Neuronal stem cell (in vitro differentiated cells): ENCODE measurements around the gene NCAPD2.
A peak's percentile ranks its signal among the peaks of the same experiment; 100 is the strongest.

Experiments
- DNase-seq: peaks from one replicate; pipeline ENCODE4 v3.0.0-alpha.2; 2013; ENCODE audit warnings: low spot score
- H2AFZ ChIP-seq: one replicate; pipeline ENCODE4 v1.6.1; 2013; ENCODE audit warnings: mild to moderate bottlenecking, low read length, inconsistent platforms
- H2AK5ac ChIP-seq: 2 replicates; pipeline ENCODE4 v1.6.1; 2013; ENCODE audit warnings: low read depth, mild to moderate bottlenecking, inconsistent platforms, low read length, moderate library complexity, mixed read lengths
- H2BK120ac ChIP-seq: 2 replicates; pipeline ENCODE4 v1.6.1; 2013; ENCODE audit warnings: low read depth, mild to moderate bottlenecking, inconsistent platforms, low read length, moderate library complexity, mixed read lengths
- H2BK12ac ChIP-seq: one replicate; pipeline ENCODE4 v1.6.1; 2013; ENCODE audit warnings: low read length, inconsistent platforms
- H2BK15ac ChIP-seq: 2 replicates; pipeline ENCODE4 v1.6.1; 2013; ENCODE audit warnings: mild to moderate bottlenecking, low read length, inconsistent platforms, mixed read lengths
- H2BK5ac ChIP-seq: one replicate; pipeline ENCODE4 v1.6.1; 2013; ENCODE audit warnings: inconsistent platforms, mild to moderate bottlenecking, low read length, moderate library complexity
- H3K14ac ChIP-seq: one replicate; pipeline ENCODE4 v1.6.1; 2013; ENCODE audit warnings: low read length, inconsistent platforms
- H3K18ac ChIP-seq: 2 replicates; pipeline ENCODE4 v1.6.1; 2013; ENCODE audit warnings: low read length, inconsistent platforms
- H3K23ac ChIP-seq: 2 replicates; pipeline ENCODE4 v1.6.1; 2013; ENCODE audit warnings: low read depth, mild to moderate bottlenecking, mixed read lengths, low read length, inconsistent platforms; ENCODE audit not compliant: poor library complexity
- H3K27ac ChIP-seq: replicated peaks from 3 replicates; pipeline ENCODE4 v1.5.1; 2013; ENCODE audit warnings: low read length, inconsistent platforms
- H3K27me3 ChIP-seq, 3 experiments: 2 replicates each; pipeline ENCODE4 v1.6.1; 2013; ENCODE audit warnings: low read length in 3 of 3, mild to moderate bottlenecking in 2 of 3, inconsistent platforms in 1 of 3, low read depth in 1 of 3, mixed read lengths in 1 of 3, moderate library complexity in 1 of 3; ENCODE audit not compliant: control insufficient read depth in 3 of 3, insufficient read depth in 3 of 3
- H3K36me3 ChIP-seq, 2 donors: replicated peaks in 1 of 2; 2 replicates each; pipeline ENCODE4 v1.6.1; 2013; ENCODE audit warnings: low read length in 2 of 2; ENCODE audit not compliant: control insufficient read depth in 2 of 2, insufficient read depth in 2 of 2
- H3K4ac ChIP-seq: 2 replicates; pipeline ENCODE4 v1.6.1; 2013; ENCODE audit warnings: inconsistent platforms, mild to moderate bottlenecking, low read length, moderate library complexity
- H3K4me1 ChIP-seq, 2 donors: 1 replicate in 1 of 2; 2 replicates in 1 of 2; pipeline ENCODE4 v1.6.1; 2013; ENCODE audit warnings: low read length in 2 of 2, low read depth in 1 of 2; ENCODE audit not compliant: control insufficient read depth in 2 of 2, insufficient read depth in 1 of 2
- H3K4me2 ChIP-seq: one replicate; pipeline ENCODE4 v1.6.1; 2013; ENCODE audit warnings: mild to moderate bottlenecking, low read length, inconsistent platforms; ENCODE audit not compliant: insufficient read depth, poor library complexity, severe bottlenecking
- H3K4me3 ChIP-seq, 2 donors: 2 replicates each; pipeline ENCODE4 v1.5.1; 2013; ENCODE audit warnings: low read length in 2 of 2, mild to moderate bottlenecking in 2 of 2, inconsistent platforms in 1 of 2, moderate library complexity in 1 of 2
- H3K79me1 ChIP-seq: one replicate; pipeline ENCODE4 v1.6.1; 2013; ENCODE audit warnings: low read depth, mild to moderate bottlenecking, inconsistent platforms, low read length, moderate library complexity
- H3K9ac ChIP-seq: one replicate; pipeline ENCODE4 v1.6.1; 2013; ENCODE audit warnings: mild to moderate bottlenecking, low read depth, low read length, inconsistent platforms; ENCODE audit not compliant: poor library complexity
- H3K9me3 ChIP-seq, 2 donors: replicated peaks in 1 of 2; 2 replicates each; pipeline versions ENCODE3 to v1.6.1; 2013; ENCODE audit warnings: low read length in 2 of 2, mild to moderate bottlenecking in 2 of 2, inconsistent platforms in 1 of 2, low read depth in 1 of 2, mixed read lengths in 1 of 2, moderate library complexity in 1 of 2; ENCODE audit not compliant: control insufficient read depth in 2 of 2, insufficient read depth in 1 of 2
- H4K8ac ChIP-seq: one replicate; pipeline ENCODE4 v1.6.1; 2013; ENCODE audit warnings: low read depth, mild to moderate bottlenecking, inconsistent platforms, low read length, moderate library complexity
- H4K91ac ChIP-seq: one replicate; pipeline ENCODE4 v1.6.1; 2013; ENCODE audit warnings: low read length, low read depth, mild to moderate bottlenecking, inconsistent platforms; ENCODE audit not compliant: poor library complexity
- WGBS, 2 donors: extraction: QIAGEN DNeasy Blood & Tissue Kit; methylation state at CpG; one replicate each; pipeline ENCODE4 v1.1.7; 2013; ENCODE audit warnings: missing lambda C conversion rate in 2 of 2, mixed read lengths in 1 of 2; ENCODE audit not compliant: insufficient read length in 2 of 2, insufficient replicate concordance in 1 of 2; ENCODE audit errors: extremely low coverage in 2 of 2; 5-methylcytosine and 5-hydroxymethylcytosine counted together
- small RNA-seq: library from polyadenylated mRNA; stranded (forward); fragments of <200 nt; extraction: miRNeasy Mini kit (QIAGEN cat#:217004); gene quantifications from one replicate; pipeline ENCODE3, GENCODE V24; 2013; ENCODE audit not compliant: insufficient read depth

The NCAPD2 gene

DNA sequence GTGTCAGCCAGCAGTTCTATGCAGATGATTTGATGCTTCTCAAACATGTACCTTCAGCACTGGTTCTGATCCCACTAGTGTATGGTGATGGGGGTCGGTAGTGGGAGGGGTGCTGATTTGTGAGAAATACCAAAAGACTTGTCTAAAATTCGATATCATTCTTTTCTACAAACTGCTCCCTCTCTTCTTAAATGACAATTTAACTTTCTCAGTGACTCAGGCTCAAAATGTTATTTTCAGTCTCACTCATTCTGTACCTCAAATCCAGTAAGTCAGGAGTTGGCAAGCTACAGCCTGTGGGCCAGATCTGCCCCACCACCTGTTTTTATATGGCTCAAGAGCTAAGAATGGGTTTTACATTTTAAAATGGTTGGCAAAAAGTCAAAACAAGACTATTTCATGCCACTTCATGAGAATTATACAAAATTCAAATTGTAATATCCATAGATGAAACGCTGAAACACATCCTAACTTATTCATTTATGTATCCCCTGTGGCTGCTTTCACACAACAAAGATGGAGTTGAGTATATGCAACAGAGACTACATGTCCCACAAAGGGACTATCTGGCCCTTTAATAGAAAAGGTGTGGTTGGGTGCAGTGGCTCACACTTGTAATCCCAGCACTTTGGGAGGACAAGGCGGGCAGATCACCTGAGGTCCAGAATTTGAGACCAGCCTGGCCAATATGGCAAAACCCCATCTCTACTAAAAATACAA, 80.8 kb downstream of the NCAPD2 start:
- Histone ChIP-seq H2BK120ac (no peak overlapping the region), H3K14ac (no peak overlapping the region), H2BK15ac (no peak overlapping the region), H3K9ac (no peak overlapping the region), H3K4me2 (no peak overlapping the region), H2BK12ac (no peak overlapping the region), H3K4me3 (no peak overlapping the region), H3K18ac (no peak overlapping the region), H3K4ac (no peak overlapping the region), H3K36me3 (peaks cover 60 to 95% of the 10 kb centered on the region in 2 donors), H3K79me1 (peaks cover 2% of the 10 kb centered on the region), H3K23ac (no peak overlapping the region), H3K9me3 (peaks cover 0 to 2% of the 10 kb centered on the region in 2 donors), H3K4me1 (no peaks in the 10 kb centered on the region), H2BK5ac (no peak overlapping the region), H3K27me3 (no peaks in the 10 kb centered on the region), H2AFZ (no peak overlapping the region), H2AK5ac (no peak overlapping the region), H4K8ac (no peak overlapping the region), H3K27ac (no peak overlapping the region), H4K91ac (no peak overlapping the region)
- DNase-seq: no peak
- WGBS, 2 donors: no CpG with 5 or more reads among the region's 4 CpGs

DNA sequence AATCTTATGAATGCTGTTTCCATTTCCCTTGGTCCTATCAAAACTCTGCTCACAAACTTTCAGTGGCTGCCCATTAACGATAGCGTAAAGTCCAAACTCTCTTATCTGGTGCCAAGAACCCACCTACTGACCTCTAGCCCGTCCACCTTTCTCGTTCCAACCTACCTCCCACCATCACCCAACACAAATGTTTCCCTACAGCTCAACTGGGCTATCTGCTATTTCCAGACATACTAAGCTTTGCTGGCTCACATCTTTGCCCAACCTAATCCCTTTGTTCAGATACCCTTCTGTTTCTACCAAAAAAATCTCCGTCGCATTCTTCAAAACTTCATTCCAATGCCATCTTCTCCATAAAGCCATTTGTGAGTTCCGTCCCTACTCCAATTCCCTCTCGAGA, 81.7 kb downstream of the NCAPD2 start:
- Histone ChIP-seq H4K91ac (no peak overlapping the region), H4K8ac (no peak overlapping the region), H3K23ac (no peak overlapping the region), H3K4ac (no peak overlapping the region), H3K4me1 (no peaks in the 10 kb centered on the region), H3K27me3 (no peaks in the 10 kb centered on the region), H2BK5ac (no peak overlapping the region), H3K79me1 (peaks cover 2% of the 10 kb centered on the region), H3K4me2 (no peak overlapping the region), H3K27ac (no peak overlapping the region), H2BK15ac (no peak overlapping the region), H2BK120ac (no peak overlapping the region), H3K36me3 (peaks cover 59 to 93% of the 10 kb centered on the region in 2 donors), H2BK12ac (no peak overlapping the region), H3K14ac (no peak overlapping the region), H3K18ac (no peak overlapping the region), H3K4me3 (no peak overlapping the region), H3K9ac (no peak overlapping the region), H2AK5ac (no peak overlapping the region), H2AFZ (no peak overlapping the region), H3K9me3 (peaks cover 0 to 2% of the 10 kb centered on the region in 2 donors)
- no peak for DNase-seq
- 100% methylated on average over 5 of the region's 8 CpGs; no CpG with 5 or more reads in 1 of the 2 donors for WGBS, 2 donors

Small RNAs within 50 kb of the gene (small RNA-seq; reads per million reads assigned to genes)
- 431 reads per million, percentile 98 among the genes with 10 or more reads in this experiment for gene SCARNA11
